Mesendoderm (in vitro differentiated cells): ENCODE measurements around the gene FCGR1A.
"Not testable (repeated sequence)": the region's sequence is repeated elsewhere in the genome, so short reads cannot be mapped to it uniquely, and the experiment has no call there.

ENCODE experiments used
- DNase-seq: peaks from one replicate; pipeline ENCODE4 v3.0.0; 2013
- H2AK5ac ChIP-seq: 2 replicates; pipeline ENCODE4 v1.6.1; 2013; ENCODE audit warnings: low read length, inconsistent platforms
- H2BK120ac ChIP-seq: 2 replicates; pipeline ENCODE4 v1.6.1; 2013; ENCODE audit warnings: low read depth, mild to moderate bottlenecking, low read length, moderate library complexity, mixed read lengths
- H2BK15ac ChIP-seq: replicated peaks from 2 replicates; pipeline ENCODE4 v1.6.1; 2013; ENCODE audit warnings: low read depth, mild to moderate bottlenecking, moderate library complexity
- H2BK5ac ChIP-seq: 2 replicates; pipeline ENCODE4 v1.6.1; 2013; ENCODE audit warnings: low read length, inconsistent platforms
- H3K18ac ChIP-seq: 2 replicates; pipeline ENCODE4 v1.6.1; 2013; ENCODE audit warnings: mild to moderate bottlenecking, low read length, mixed read lengths
- H3K23ac ChIP-seq: one replicate; pipeline ENCODE4 v1.6.1; 2013; ENCODE audit warnings: low read length
- H3K27ac ChIP-seq: 2 replicates; pipeline ENCODE4 v1.5.1; 2013; ENCODE audit warnings: low read depth, mild to moderate bottlenecking, inconsistent platforms, low read length, moderate library complexity
- H3K27me3 ChIP-seq: 2 replicates; pipeline ENCODE4 v1.6.1; 2013; ENCODE audit warnings: low read length, control low read depth, mild to moderate bottlenecking, inconsistent platforms; ENCODE audit not compliant: insufficient read depth, poor library complexity
- H3K36me3 ChIP-seq: 2 replicates; pipeline ENCODE4 v1.6.1; 2013; ENCODE audit warnings: low read length, inconsistent platforms; ENCODE audit not compliant: control insufficient read depth, insufficient read depth
- H3K4ac ChIP-seq: one replicate; pipeline ENCODE4 v1.6.1; 2013; ENCODE audit warnings: low read depth, mild to moderate bottlenecking, low read length, moderate library complexity
- H3K4me1 ChIP-seq: 2 replicates; pipeline ENCODE4 v1.6.1; 2013; ENCODE audit warnings: low read depth, low read length, inconsistent platforms; ENCODE audit not compliant: control insufficient read depth
- H3K4me2 ChIP-seq: 2 replicates; pipeline ENCODE4 v1.6.1; 2013; ENCODE audit warnings: low read length
- H3K4me3 ChIP-seq: 2 replicates; pipeline ENCODE4 v1.5.1; 2013; ENCODE audit warnings: mild to moderate bottlenecking, low read length
- H3K56ac ChIP-seq: one replicate; pipeline ENCODE4 v1.6.1; 2013; ENCODE audit warnings: low read length
- H3K79me1 ChIP-seq: 2 replicates; pipeline ENCODE4 v1.6.1; 2013; ENCODE audit warnings: low read length, inconsistent platforms
- H3K79me2 ChIP-seq: 2 replicates; pipeline ENCODE4 v1.6.1; 2013; ENCODE audit warnings: mild to moderate bottlenecking, low read length; ENCODE audit not compliant: control insufficient read depth, insufficient read depth
- H3K9ac ChIP-seq: 2 replicates; pipeline ENCODE4 v1.6.1; 2013; ENCODE audit warnings: low read length, inconsistent platforms
- H4K5ac ChIP-seq: one replicate; pipeline ENCODE4 v1.6.1; 2013; ENCODE audit warnings: low read length
- H4K8ac ChIP-seq: one replicate; pipeline ENCODE4 v1.6.1; 2013; ENCODE audit warnings: low read depth, mild to moderate bottlenecking, control low read depth, low read length, moderate library complexity
- WGBS: extraction: QIAGEN DNeasy Blood & Tissue Kit; methylation state at CpG from one replicate; pipeline ENCODE4 v1.1.7; 2013; ENCODE audit warnings: low lambda C conversion rate, missing lambda C conversion rate; ENCODE audit not compliant: insufficient coverage; ENCODE audit errors: extremely low coverage; 5-methylcytosine and 5-hydroxymethylcytosine counted together

FCGR1A gene

GRCh38 chr1:149811514-149811889 lies 29.0 kb downstream of the FCGR1A start:
- not testable (repeated sequence) for H3K4ac ChIP-seq, H4K5ac ChIP-seq, H3K27ac ChIP-seq, H2BK5ac ChIP-seq, H4K8ac ChIP-seq, H3K27me3 ChIP-seq, H3K79me2 ChIP-seq, H3K4me2 ChIP-seq, H3K36me3 ChIP-seq, H2AK5ac ChIP-seq, H3K23ac ChIP-seq, H2BK15ac ChIP-seq, H2BK120ac ChIP-seq, H3K18ac ChIP-seq, H3K79me1 ChIP-seq, H3K4me1 ChIP-seq
- no CpG with 5 or more reads among the region's 14 CpGs for WGBS
- peak overlapping the region; percentile 59 for H3K9ac ChIP-seq
- peak overlapping the region; percentile 50 for H3K56ac ChIP-seq
- H3K4me3 ChIP-seq: peak overlapping the region; percentile 24
- peak; percentile 46 for DNase-seq

GRCh38 chr1:149811890-149812829 lies 29.7 kb downstream of the FCGR1A start:
- not testable (repeated sequence) for H3K79me2 ChIP-seq, H3K27ac ChIP-seq, H3K27me3 ChIP-seq, H2BK15ac ChIP-seq, H2BK5ac ChIP-seq, H3K4me2 ChIP-seq, H3K4me1 ChIP-seq, H4K8ac ChIP-seq, H3K9ac ChIP-seq, H3K79me1 ChIP-seq, H4K5ac ChIP-seq, H3K4me3 ChIP-seq, H2BK120ac ChIP-seq, H3K23ac ChIP-seq, H3K4ac ChIP-seq, H3K36me3 ChIP-seq, H3K18ac ChIP-seq, H2AK5ac ChIP-seq
- H3K56ac ChIP-seq: peak overlapping the region; percentile 25
- peak; percentile 97 for DNase-seq
- no CpG with 5 or more reads among the region's 55 CpGs for WGBS

GRCh38 chr1:149812893-149813801 lies 30.7 kb downstream of the FCGR1A start:
- not testable (repeated sequence) for H3K27ac ChIP-seq, H3K4me2 ChIP-seq, H3K36me3 ChIP-seq, H3K23ac ChIP-seq, H3K79me1 ChIP-seq, H4K5ac ChIP-seq, H3K4me1 ChIP-seq, H2BK5ac ChIP-seq, H2BK15ac ChIP-seq, H3K27me3 ChIP-seq, H4K8ac ChIP-seq, H3K18ac ChIP-seq, H3K4me3 ChIP-seq, H3K79me2 ChIP-seq, H3K4ac ChIP-seq, H2BK120ac ChIP-seq, H2AK5ac ChIP-seq
- WGBS: no CpG with 5 or more reads among the region's 62 CpGs
- peak overlapping the region; percentile 65 for H3K56ac ChIP-seq
- DNase-seq: peak; percentile 85
- H3K9ac ChIP-seq: peak overlapping the region; percentile 71

- not testable (repeated sequence) for H3K4me3 ChIP-seq, H4K8ac ChIP-seq, H2AK5ac ChIP-seq, H3K18ac ChIP-seq, H2BK5ac ChIP-seq, H3K4me1 ChIP-seq, H2BK120ac ChIP-seq, H2BK15ac ChIP-seq, H3K79me1 ChIP-seq, H3K36me3 ChIP-seq, H3K9ac ChIP-seq, H3K79me2 ChIP-seq, DNase-seq, H3K27me3 ChIP-seq, H3K56ac ChIP-seq, H3K27ac ChIP-seq, H3K23ac ChIP-seq, H4K5ac ChIP-seq, H3K4ac ChIP-seq, H3K4me2 ChIP-seq
- WGBS: no CpG with 5 or more reads among the region's 5 CpGs
These were observed 37.9 kb downstream of the FCGR1A start for GRCh38 chr1:149820387-149820786.

GRCh38 chr1:149826555-149826954 lies 44.1 kb downstream of the FCGR1A start:
- WGBS: no CpG with 5 or more reads among the region's 2 CpGs
- H3K27me3 ChIP-seq, H2BK120ac ChIP-seq, H3K79me1 ChIP-seq, H3K56ac ChIP-seq, H3K36me3 ChIP-seq, H3K9ac ChIP-seq, H3K4me2 ChIP-seq, H2AK5ac ChIP-seq, H3K27ac ChIP-seq, H4K8ac ChIP-seq, H3K79me2 ChIP-seq, H3K4me1 ChIP-seq, H4K5ac ChIP-seq, DNase-seq, H3K23ac ChIP-seq, H2BK15ac ChIP-seq, H2BK5ac ChIP-seq, H3K4ac ChIP-seq, H3K18ac ChIP-seq, H3K4me3 ChIP-seq: not testable (repeated sequence)
